HT-29 (cell line): Measurements from ENCODE around the gene ESR1. TPM values are rescaled to one million over a fixed set of nuclear protein-coding genes. Genes with fewer than 3 reads are reported as not detected.
"Not testable (repeated sequence)": the region's sequence is repeated elsewhere in the genome, so short reads cannot be mapped to it uniquely, and the experiment has no call there.

Experiments
- DNase-seq: peaks from one replicate; pipeline ENCODE4 v3.0.0-alpha.2; 2015; ENCODE audit warnings: low spot score
- total RNA-seq: library from RNA; depleted of rRNA; stranded (reverse); fragments of >200 nt; shearing (Covaris generic); gene quantifications from 2 replicates; pipeline ENCODE4 v1.2.3, GENCODE V29; 2014

The ESR1 gene
- total RNA-seq, 1 experiment from 2014 or later = not detected

GRCh38 chr6:152053332-152053731 lies 245.8 kb downstream of the ESR1 start:
- DNase-seq = no peak

- peak; percentile 2 for DNase-seq
These were observed 247.0 kb downstream of the ESR1 start for GRCh38 chr6:152054441-152054840.

GRCh38 chr6:152055517-152055916 lies 248.0 kb downstream of the ESR1 start:
- DNase-seq = no peak

- DNase-seq = no peak
These were observed 250.5 kb downstream of the ESR1 start for GRCh38 chr6:152057832-152058498.

- DNase-seq = no peak
These were observed 252.4 kb downstream of the ESR1 start for GRCh38 chr6:152059909-152060308.

- no peak for DNase-seq
These were observed 255.0 kb downstream of the ESR1 start for GRCh38 chr6:152062476-152062875.

- no peak for DNase-seq
These were observed 255.9 kb downstream of the ESR1 start for GRCh38 chr6:152063170-152063921.

GRCh38 chr6:152068622-152069261 lies 261.3 kb downstream of the ESR1 start:
- DNase-seq = no peak

GRCh38 chr6:152070556-152070955 lies 263.1 kb downstream of the ESR1 start:
- peak; percentile 16 for DNase-seq

GRCh38 chr6:152071318-152071717 lies 263.8 kb downstream of the ESR1 start:
- DNase-seq = no peak

- DNase-seq = no peak
These were observed 264.4 kb downstream of the ESR1 start for GRCh38 chr6:152071843-152072242.

- not testable (repeated sequence) for DNase-seq
These were observed 268.8 kb downstream of the ESR1 start for GRCh38 chr6:152076242-152076641.

- no peak for DNase-seq
These were observed 270.5 kb downstream of the ESR1 start for GRCh38 chr6:152078001-152078400.

- DNase-seq = no peak
These were observed 271.3 kb downstream of the ESR1 start for GRCh38 chr6:152078804-152079203.

GRCh38 chr6:152085451-152085921 lies 278.0 kb downstream of the ESR1 start:
- DNase-seq = no peak

GRCh38 chr6:152086223-152086873 lies 278.9 kb downstream of the ESR1 start:
- DNase-seq = no peak

GRCh38 chr6:152087096-152087495 lies 279.6 kb downstream of the ESR1 start:
- DNase-seq = no peak

- DNase-seq = no peak
These were observed 280.2 kb downstream of the ESR1 start for GRCh38 chr6:152087701-152088100.

GRCh38 chr6:152089992-152090391 lies 282.5 kb downstream of the ESR1 start:
- no peak for DNase-seq

GRCh38 chr6:152091201-152091600 lies 283.7 kb downstream of the ESR1 start:
- DNase-seq = no peak

- DNase-seq = no peak
These were observed 284.4 kb downstream of the ESR1 start for GRCh38 chr6:152091851-152092341.

GRCh38 chr6:152093711-152094110 lies 286.2 kb downstream of the ESR1 start:
- no peak for DNase-seq
